ENCODE measurements around the gene BRAF.
"Not testable (repeated sequence)": the region's sequence is repeated elsewhere in the genome, so short reads cannot be mapped to it uniquely, and the experiment has no call there.

GRCh38 chr7:140708764-140709163, 216.0 kb downstream of the BRAF start:
- TF ChIP-seq, protein P1, sequence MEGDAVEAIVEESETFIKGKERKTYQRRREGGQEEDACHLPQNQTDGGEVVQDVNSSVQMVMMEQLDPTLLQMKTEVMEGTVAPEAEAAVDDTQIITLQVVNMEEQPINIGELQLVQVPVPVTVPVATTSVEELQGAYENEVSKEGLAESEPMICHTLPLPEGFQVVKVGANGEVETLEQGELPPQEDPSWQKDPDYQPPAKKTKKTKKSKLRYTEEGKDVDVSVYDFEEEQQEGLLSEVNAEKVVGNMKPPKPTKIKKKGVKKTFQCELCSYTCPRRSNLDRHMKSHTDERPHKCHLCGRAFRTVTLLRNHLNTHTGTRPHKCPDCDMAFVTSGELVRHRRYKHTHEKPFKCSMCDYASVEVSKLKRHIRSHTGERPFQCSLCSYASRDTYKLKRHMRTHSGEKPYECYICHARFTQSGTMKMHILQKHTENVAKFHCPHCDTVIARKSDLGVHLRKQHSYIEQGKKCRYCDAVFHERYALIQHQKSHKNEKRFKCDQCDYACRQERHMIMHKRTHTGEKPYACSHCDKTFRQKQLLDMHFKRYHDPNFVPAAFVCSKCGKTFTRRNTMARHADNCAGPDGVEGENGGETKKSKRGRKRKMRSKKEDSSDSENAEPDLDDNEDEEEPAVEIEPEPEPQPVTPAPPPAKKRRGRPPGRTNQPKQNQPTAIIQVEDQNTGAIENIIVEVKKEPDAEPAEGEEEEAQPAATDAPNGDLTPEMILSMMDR (IDR thresholded peaks at IDR 0.05; ENCODE audit: insufficient read depth, low read length, poor library complexity, severe bottlenecking) = not testable (repeated sequence)
- not testable (repeated sequence) for TF ChIP-seq EZH2phosphoT487 (conservative IDR thresholded peaks at IDR 0.05; ENCODE audit: low read length)

Data from SU-DHL-6 (cell line).